ENCODE results near the gene NFILZ.

GRCh38 chr19:8617984-8618383 is 12.4 kb upstream of the NFILZ start:
- no peak for TF ChIP-seq POLR2AphosphoS5 (IDR thresholded peaks at IDR 0.05; ENCODE audit: borderline replicate concordance, low read depth, low read length)
- no peak for TF ChIP-seq EZH2 (IDR thresholded peaks at IDR 0.05)
- TF ChIP-seq FOXP2 (optimal IDR thresholded peaks at IDR 0.05; ENCODE audit: control extremely low read depth, extremely low read length, insufficient read depth) = no peak
